PFSK-1 (cell line): ENCODE measurements around the gene FBN1.

Source experiments
- FOXP2 ChIP-seq: optimal IDR thresholded peaks from 2 replicates; pipeline ENCODE3; 2011; ENCODE audit warnings: borderline replicate concordance, control low read depth, inconsistent platforms; ENCODE audit not compliant: insufficient read depth; ENCODE audit errors: extremely low read length, extremely low read depth
- POLR2AphosphoS5 ChIP-seq: IDR thresholded peaks from 2 replicates; pipeline ENCODE4 v1.6.1; 2012; ENCODE audit warnings: low read depth, mild to moderate bottlenecking, control low read depth, low read length, moderate library complexity
- SIN3A ChIP-seq: IDR thresholded peaks from 2 replicates; pipeline ENCODE4 v1.6.1; 2012; ENCODE audit warnings: mild to moderate bottlenecking, low read length, moderate library complexity, borderline replicate concordance; ENCODE audit not compliant: insufficient read depth
- TAF1 ChIP-seq: IDR thresholded peaks from 2 replicates; pipeline ENCODE4 v1.6.1; 2012; ENCODE audit warnings: low read length, control low read depth, borderline replicate concordance; ENCODE audit not compliant: insufficient read depth
- TF ChIP-seq, protein P1 (sequence below), 2 experiments: IDR thresholded peaks; 2 replicates each; pipeline versions ENCODE4 v1.6.1 to v1.8.0; 2011 to 2012; ENCODE audit warnings: low read depth in 2 of 2, low read length in 2 of 2, control low read depth in 1 of 2, inconsistent platforms in 1 of 2, mild to moderate bottlenecking in 1 of 2, moderate library complexity in 1 of 2; ENCODE audit not compliant: insufficient read depth in 1 of 2

DNA sequence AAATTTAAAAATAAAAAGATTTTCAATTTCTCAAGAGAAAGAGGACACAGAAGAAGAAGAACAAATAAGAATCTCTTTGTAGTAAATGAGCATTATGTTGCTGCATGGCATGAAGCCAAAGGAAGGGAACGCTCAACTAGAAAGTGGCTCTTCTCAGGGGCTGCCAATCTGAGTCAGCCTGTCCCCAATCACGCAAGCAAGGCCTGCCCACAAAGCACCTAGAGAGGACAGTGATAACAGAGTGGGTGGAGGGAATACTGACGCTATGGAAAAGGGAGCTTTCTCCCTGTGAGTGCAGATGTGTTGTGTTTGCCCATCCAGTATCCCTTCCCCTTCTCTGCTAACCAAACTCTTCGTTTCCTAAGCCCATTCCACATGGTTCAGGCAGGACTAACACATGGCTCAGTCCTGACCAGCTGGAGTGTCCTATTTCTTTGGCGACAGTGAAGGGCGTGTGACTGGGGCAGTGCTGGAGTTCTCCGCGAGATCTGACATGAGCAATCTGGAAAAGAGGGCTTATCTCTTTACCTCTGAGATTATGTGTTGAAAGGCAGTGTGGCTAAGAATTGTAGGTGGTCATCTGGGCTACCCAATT, 14.2 kb downstream of the FBN1 start:
- TF ChIP-seq POLR2AphosphoS5, result no peak
- no peak for TF ChIP-seq TAF1
- TF ChIP-seq, protein P1, sequence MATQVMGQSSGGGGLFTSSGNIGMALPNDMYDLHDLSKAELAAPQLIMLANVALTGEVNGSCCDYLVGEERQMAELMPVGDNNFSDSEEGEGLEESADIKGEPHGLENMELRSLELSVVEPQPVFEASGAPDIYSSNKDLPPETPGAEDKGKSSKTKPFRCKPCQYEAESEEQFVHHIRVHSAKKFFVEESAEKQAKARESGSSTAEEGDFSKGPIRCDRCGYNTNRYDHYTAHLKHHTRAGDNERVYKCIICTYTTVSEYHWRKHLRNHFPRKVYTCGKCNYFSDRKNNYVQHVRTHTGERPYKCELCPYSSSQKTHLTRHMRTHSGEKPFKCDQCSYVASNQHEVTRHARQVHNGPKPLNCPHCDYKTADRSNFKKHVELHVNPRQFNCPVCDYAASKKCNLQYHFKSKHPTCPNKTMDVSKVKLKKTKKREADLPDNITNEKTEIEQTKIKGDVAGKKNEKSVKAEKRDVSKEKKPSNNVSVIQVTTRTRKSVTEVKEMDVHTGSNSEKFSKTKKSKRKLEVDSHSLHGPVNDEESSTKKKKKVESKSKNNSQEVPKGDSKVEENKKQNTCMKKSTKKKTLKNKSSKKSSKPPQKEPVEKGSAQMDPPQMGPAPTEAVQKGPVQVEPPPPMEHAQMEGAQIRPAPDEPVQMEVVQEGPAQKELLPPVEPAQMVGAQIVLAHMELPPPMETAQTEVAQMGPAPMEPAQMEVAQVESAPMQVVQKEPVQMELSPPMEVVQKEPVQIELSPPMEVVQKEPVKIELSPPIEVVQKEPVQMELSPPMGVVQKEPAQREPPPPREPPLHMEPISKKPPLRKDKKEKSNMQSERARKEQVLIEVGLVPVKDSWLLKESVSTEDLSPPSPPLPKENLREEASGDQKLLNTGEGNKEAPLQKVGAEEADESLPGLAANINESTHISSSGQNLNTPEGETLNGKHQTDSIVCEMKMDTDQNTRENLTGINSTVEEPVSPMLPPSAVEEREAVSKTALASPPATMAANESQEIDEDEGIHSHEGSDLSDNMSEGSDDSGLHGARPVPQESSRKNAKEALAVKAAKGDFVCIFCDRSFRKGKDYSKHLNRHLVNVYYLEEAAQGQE (IDR thresholded peaks at IDR 0.05; ENCODE audit: insufficient read depth in 1 of 2, low read depth in 2 of 2, low read length in 2 of 2), result no peak
- TF ChIP-seq SIN3A, result no peak
- no peak for TF ChIP-seq FOXP2
